HG03521 (cell line): ENCODE results near the gene SYT3.

Experiments used
- ATAC-seq: cut with Tn5 transposase; IDR thresholded peaks from one replicate; pipeline ENCODE4 v1.9.1; 2021; ENCODE audit warnings: mild to moderate bottlenecking, moderate library complexity; ENCODE audit not compliant: unreplicated experiment

The SYT3 gene, protein sequence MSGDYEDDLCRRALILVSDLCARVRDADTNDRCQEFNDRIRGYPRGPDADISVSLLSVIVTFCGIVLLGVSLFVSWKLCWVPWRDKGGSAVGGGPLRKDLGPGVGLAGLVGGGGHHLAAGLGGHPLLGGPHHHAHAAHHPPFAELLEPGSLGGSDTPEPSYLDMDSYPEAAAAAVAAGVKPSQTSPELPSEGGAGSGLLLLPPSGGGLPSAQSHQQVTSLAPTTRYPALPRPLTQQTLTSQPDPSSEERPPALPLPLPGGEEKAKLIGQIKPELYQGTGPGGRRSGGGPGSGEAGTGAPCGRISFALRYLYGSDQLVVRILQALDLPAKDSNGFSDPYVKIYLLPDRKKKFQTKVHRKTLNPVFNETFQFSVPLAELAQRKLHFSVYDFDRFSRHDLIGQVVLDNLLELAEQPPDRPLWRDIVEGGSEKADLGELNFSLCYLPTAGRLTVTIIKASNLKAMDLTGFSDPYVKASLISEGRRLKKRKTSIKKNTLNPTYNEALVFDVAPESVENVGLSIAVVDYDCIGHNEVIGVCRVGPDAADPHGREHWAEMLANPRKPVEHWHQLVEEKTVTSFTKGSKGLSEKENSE

DNA sequence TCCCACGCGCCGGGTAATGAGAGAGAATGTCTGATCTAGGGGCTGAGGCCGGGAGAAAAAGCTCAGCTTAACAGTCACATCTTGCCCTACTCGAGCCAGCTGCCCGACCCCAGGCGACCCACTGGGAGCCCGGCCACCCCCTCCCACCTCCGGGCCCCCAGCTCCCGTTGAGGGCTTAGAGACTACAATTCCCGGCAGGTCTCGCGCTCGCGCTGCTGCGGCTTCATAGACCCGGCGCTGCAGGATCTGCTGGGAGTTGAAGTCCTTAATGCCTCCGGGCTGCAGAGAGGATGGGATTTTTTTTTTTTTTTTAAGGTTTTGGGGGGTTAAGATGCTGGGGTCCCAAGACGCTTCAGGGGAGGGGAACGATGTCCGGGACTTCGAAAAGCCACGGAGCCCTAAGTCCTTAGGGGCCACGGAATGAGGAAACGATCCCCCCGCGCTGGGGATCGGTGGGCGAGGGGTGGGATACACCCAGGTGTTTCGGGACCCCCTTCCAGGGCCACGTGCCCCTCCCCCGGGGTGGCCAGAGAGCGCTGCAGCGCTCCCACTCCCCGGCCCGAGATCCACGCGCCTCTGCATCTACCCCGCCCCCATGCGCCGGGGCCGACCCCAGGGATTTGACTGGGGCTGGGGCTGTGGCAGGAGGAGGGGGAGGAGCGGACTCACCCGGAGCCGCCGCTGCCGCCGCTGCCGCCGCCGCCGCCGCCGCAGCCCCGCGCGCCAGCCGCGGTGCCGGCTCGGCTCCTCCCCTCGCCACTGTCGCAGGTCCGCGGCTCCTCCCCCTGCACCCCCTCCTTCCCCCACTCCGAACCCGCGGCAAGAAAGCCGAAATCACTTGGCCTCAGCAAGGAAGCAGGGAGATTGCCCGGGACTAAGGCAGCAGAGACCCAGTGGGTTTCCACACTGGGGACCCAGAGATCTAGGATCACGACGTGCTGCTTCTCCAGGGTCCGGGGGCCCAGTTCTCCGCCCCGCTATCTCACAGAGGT lies at the start of gene SYT3:
Gene SYT3 (minus strand): TSS at position 761 of the 992 bp plus-strand sequence. CDS start 2,470 bp downstream, outside the sequence.
- no peak for ATAC-seq

DNA sequence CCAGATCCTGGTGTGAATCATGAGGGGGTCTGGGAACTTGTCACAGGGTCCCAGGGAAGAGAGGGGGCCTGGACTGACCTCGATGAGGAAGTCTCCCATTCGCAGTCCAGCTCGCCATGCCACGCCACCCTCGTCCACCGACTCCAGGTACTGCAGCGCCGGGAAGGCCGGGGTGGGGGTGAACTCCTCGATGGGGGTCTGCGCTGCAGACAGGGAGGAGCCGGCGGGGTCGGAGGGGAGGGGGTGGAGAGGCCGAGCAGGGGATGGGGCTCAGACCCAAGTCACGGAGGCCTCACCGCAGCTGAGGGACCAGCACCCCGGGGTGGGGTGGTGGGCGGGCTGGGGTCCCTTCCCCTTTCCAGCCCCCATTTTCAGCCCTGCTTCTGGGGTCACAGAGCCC lies 49.1 kb upstream of the SYT3 start:
- no peak for ATAC-seq

DNA sequence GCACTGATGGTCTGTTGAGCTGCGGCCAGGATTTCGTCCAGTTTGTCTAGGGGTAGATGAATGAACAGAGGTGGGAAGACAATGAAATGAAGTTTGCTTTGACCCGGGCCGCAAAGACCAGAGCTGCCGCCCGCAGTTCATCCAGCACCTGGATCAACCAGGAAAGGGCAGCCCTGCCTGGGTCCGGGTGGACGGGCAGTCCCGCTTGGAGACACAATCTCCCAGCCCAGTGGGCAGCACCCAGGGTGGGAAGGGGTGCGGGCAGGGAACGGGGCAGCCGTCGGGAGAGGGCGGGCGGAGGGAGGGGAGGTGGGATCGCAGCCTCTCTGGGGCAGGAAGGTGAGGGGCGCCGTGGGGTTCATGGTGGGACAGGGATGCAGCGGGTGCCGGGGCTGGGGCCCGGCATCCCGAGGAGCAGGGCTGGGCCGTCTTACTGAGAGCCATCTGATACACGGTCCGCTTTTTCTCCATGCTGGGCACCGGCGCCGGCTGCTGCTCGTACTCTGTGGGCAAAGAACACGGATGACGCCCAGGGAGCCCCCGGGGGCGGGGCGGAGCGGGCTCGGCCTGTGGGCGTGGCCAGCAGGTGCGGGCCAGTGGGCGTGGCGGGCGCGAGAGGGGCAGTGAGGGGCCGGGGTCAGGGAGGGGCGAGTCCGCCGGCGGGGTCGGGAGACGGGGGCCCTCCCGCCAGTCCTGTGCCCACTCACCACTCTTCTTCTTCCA lies 46.8 kb upstream of the SYT3 start:
- no peak for ATAC-seq

DNA sequence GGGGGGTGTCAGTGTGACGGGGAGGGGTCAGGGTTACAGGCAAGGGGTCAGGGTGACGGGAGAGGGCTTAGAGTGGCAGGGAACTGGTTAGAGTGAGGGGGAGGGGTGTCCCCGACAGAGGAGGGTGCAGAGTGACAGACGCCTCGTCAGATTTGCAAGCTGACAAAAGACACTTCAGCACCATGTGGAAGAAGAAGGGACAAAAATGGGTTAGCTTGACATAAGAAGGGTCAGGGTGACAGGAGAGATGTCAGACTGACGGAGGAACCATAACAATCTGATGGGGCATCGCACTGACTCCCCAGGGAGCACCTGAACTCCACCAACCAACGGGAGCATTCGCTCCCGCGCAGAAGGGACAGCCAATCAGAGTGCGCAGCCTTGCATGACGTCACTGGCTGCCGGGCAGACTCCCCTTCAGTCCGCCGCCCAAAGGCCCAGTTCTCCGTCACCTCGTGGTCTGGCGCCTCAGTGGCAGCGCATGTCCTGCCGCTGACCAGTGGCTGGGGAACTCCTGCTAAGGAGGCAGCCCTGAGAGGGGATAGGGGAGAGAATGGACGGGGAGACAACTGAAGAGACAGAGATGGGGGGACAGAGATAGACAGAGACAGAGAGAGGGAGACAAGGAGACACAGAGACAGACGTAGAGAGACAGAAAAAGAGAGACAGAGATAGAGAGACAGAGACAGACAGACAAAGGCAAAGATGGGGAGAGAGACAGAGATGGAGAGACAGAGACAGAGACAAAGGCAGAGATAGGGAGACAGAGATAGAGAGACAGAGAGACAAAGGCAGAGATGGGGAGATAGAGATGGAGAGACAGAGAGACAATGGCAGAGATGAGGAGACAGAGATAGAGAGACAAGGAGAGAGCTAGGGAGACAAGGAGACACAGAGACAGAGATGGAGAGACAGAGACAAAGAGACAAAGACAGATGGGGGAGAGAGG lies 39.8 kb upstream of the SYT3 start:
- no peak for ATAC-seq

DNA sequence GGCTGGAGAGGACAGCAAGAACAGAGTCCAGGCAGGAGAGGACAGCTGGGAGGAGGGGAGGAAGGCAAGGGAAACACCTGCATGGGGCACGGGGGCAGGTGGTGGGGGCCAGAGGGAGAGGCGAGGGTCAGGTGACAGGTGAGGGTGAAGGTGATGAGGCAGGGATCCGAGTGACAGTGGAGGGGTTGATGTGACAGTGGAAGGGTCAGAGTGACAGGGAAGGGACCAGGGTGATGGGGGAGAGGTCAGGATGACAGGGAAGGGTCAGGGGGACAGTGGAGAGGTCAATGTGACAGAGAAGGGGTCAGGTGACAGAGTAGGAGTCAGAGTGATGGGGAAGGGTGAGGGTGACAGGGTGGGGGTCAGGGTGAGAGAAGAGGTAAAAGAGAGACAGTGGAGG lies 38.6 kb upstream of the SYT3 start:
- ATAC-seq = no peak

DNA sequence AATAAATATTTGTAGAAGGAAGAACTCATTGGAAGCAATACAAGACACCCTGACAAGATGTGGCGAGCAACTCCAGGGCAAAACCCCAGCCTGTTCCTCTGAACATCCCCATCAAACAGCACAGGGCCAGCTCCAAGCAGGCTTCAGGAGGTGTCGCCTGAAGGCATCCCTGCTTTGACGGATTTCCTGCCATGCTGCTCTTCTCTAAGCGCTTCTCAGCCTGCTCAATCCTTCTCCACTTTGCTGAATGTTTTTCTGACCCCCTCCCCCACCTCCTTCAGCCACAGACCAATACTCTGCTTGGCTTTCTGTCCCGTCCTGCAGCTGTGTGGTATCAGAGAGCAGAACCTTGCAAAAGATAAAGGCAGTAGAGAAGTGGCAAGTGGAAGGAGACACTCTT lies 38.0 kb upstream of the SYT3 start:
- ATAC-seq = no peak

DNA sequence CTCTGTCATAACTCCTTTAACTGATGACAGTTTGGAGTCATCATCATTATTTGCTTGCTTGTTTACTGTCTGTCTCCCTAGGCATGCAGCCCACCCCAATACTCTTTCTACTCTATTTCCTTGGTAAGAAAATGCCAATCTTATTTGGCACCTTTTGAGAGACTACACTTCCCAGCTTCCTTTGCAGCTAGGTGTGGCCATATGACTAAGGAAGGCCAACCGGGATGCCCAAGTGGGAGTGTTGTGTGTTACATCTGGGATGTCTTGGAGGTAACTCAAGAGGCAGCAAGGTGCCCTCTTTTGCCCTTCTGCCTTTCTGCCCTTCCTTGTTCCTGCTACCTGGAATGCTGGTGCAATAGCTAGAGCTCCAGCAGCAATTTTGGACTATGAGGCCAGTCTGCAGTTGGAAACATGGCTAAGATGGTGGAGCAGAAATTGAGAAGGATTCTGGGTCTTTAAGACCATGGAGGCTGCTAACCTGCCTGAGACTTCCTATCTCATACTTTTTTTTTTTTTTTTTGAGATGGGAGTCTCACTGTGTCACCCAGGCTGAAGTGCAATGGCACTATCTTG lies 37.0 kb upstream of the SYT3 start:
- no peak for ATAC-seq

DNA sequence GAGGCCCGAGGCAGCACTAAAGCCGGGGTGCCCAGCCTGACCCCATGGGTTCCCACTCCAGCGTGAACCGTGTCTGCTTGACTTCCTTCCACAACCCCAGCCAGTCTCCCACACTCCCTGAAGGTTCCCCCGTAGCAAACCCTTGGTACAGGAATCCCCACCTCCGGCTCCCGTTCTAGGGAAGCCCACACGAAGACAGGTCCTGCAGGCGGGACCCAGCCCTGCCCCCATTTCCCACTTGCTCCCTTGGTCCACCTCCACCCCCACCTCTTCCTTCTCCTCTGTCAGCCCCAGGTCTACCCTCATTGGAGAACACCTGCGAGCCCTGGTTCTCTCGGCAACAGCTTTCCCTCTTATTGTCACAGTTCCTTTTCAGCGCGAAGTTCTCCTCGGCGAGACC lies 33.4 kb upstream of the SYT3 start:
- no peak for ATAC-seq

DNA sequence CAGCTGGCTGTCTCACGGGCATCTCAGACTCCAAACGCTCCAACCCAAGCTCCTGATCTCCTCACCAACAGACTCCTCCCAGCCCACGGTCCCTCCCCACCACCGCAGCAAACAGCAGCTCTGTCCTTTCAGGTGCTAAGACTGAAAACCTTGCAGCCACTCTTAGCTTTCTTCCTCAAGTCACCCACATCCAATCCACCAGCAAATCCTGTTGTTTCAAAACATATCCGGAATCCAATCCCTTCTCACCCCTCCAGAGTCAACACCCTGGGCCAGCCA lies 30.4 kb upstream of the SYT3 start:
- ATAC-seq = no peak

DNA sequence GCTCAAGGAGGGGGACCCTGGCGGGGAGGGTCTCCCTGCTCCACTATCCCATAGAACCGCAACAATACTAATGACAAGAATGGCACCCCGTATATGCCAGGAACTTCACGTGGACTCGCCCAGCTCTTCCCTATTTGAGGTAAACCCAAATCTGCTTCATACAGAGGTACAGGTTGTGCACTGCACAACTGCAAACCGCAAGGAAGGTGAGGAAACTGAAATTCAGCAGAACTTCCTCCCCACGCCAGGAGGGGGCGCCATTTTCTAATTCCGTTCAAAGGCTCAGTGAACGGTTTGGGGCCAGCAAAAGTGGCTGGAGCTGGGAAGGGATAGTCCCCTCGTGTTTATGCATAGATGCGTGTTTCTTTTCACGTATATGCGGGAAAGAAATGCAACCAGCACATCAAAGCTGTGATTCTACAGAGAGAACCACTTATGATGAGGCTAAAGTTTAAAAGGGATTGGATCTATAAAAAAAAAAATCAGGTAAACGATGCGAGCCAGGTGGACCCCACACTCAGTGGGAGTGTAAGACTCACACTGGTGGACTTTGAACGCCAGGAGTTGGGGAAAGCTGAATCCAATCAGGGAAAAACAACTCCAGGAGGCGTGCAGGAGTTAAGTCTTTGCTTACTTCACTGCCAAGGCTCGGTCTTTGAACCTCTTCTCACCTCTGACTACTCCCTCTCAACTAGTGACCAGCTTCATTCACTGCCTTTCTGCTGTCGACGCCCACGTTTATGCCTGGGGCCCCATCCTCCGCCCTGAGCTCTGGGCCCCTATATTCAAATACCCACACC lies 29.8 kb upstream of the SYT3 start:
- no peak for ATAC-seq

DNA sequence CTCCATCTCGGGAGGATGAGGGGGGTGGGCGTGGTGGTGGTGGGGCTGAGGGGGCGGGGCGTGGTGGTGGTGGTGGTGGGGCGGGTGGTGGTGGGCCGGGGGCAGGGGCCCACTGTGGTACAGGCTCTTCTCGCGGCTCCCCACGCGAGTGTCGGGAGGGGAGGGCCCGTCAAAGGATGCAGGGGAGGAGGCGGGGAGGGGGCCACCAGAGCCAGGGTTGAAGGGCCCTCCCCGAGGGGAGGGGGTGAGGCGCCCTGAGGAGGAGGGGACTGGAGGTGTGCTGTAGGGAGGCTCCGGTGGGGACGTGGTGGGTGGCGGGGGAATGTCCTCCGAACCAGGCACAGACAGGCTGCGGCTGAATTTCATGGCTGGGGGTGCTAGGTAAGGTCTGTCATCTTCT lies 29.2 kb upstream of the SYT3 start:
- no peak for ATAC-seq

DNA sequence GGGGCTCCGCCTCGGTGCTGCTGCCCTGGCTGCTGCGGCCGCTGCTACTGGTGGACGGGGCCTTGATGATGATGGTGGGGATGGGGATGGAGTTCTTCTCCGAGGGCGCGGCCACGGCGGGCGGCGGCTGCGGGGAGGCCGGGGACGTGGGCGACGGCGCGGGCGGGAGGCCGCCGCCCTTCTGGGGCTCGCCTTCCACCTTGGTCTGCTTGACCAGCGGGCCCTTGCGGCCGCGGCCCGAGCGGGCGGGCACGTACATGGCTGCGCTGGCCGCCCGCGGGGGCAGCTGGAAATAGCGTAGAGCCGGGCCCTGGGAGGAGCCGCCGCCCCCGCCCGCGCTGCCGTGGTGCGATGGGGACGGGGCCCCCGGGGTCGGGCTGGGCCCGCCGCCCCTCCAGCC lies 28.7 kb upstream of the SYT3 start:
- no peak for ATAC-seq

DNA sequence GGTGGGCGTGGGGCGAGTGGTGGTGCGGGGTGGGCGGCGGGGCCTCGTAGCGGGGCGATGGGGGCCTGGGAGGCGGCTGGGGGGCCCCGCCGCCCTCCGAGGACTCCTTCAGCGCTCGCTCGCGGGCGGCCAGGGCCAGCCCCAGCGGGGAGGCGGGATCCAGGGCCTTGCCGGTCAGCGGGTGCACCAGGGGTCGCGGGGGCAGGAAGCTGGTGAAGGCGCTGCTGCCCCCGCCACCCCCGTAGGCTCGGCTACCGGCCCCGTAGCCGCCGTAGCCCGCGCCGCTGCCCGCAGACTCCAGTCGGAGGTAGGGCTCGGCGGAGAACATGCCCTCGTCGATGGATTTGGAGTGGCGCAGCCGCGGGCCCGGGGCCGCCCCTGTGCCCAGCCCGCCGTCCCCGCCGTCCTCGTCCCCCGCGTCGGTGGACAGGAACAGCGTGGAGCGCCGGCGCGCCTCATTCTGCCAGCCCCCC lies 28.1 kb upstream of the SYT3 start:
- no peak for ATAC-seq

DNA sequence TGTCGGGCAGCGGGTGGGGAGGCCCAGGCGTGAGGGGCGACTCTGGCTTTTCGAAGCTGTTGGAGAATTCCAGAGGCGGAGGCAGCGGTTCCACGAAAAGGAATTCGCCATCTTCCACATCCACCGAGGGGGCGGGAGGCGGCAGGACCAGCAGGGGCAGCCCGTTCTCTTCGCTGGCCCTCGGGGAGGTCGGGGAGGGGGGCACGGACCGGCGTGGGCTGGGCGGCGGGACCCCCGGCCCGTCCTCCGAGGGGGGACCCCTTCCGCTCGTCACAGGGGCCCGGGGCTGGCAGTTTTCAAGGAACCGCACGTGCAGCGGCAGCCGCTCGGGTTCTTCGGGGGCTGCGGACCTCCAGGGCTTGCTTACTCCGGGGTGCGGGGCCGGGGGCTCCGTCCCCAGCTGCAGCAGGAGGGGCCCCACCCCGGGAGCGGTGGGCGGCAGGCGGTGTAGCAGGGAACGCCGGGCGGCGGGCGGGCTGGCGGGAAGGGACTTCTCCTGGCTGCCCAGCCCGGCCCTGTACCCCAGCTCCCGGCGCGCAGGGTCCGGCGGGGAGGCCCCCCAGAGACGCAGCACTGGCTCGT lies 27.6 kb upstream of the SYT3 start:
- ATAC-seq = no peak

DNA sequence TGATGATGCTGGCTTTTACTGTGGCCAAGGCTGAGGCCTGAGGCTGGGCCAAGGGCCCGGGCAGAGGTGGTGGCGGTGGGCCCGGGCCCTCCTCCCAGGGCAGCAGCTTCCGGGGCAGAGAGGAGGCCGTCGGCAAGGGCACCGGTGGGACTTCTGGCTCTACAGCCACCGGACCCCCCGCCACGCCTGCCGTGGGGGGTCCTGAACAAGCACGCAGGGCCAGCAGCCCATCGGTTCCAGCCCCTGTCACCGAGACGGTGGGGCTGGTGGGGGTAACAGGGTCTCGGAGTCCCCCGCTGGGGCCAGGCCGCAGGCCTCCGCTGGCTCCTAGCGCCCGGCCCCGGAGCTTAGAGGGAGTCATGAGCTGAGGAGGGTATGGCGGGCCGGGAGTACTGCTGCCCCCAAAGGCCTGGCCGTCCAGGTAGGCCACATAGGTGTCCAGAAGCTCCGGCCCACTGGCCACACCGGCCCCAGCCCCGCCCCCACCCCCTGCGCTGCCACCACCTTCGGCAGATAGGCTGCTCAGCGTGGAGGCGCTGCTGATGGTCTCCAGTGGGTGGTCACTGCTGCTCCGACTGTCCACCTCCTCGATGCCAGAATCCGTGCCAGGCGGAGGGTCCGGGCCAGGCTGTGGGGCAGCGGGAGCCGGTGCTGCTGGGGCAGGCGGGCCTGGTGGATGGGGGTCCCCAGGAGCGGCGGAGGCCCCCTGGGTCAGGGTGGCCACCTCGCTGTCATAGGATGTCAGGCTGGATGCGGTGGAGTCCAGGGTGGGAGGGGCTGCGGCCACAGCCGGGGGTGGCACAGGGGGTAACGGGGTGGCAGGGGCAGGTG lies 26.9 kb upstream of the SYT3 start:
- ATAC-seq = no peak

DNA sequence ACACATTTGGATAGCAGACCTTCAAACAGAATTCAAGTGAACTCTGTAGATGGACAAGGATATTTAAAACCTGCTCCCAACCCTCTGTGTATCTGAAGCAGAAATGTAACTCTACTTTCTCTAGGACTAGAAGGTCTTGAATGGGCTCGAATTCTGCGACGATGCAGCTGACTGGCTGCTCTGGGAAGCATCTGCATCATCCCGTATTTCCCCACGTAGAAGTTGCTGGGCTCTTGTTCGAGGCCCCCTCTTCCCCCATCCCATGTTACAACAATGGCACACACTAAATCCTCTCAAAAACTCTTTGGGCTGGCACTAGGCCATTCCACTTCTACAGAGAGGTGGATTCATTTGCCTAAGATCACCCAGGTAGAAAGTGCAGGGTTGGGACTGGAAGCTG lies 24.5 kb upstream of the SYT3 start:
- no peak for ATAC-seq

DNA sequence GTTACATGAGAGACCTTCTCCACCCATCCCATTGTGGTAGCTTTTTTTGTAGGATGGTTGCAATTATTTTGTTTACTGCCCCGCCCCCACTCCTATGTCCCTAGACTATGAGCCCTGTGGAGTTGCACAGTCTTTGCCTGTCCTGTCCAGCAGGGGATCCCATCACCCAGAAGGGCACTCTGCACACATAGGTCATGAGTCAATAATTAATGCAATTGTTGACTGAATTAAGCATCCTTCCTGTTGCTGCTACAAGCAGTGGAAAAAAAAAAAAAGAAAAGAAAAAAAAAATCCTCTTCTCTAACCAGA lies 23.8 kb upstream of the SYT3 start:
- ATAC-seq = no peak
